GM19463 (cell line): ENCODE measurements around the gene TNS4.

Source experiments
- ATAC-seq: cut with Tn5 transposase; IDR thresholded peaks from one replicate; pipeline ENCODE4 v1.9.1; 2021; ENCODE audit warnings: mild to moderate bottlenecking, moderate library complexity; ENCODE audit not compliant: unreplicated experiment

Gene TNS4

DNA sequence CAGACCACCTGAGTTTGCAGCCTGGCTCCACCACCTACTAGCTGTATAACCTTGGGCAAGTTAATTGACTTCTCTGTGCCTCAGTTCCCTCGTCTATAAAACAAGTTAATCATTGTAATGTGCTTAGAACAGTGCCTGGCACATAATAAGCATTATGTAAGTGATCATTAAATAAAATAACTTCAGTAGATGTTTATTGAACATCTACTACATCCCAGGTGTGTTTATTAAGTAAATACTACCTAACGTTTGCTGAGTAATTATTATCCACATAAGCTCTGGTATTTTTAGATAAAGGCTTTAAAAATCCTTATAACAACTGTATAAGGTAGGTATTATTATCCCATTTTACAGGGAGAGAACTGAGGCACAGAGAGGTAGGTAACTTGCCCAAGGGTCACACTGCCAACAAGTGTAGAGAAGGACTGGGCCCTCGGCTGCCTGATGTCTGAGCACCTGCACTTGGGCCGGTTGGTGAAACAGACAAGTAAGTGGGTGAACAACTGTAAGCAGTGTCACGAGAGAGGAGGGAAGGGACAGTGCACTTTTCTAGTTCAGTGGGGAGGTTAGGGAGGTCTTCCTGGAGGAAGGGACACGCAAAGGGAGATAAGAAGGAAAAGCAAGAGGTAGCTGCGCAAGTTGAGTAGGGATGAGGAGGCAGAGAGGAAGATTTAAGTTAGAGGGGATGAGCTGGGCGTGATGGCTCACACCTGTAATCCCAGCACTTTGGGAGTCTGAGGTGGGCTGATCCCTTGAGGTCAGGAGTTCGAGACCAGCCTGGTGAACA lies 4.6 kb downstream of the TNS4 start:
- ATAC-seq = no peak

DNA sequence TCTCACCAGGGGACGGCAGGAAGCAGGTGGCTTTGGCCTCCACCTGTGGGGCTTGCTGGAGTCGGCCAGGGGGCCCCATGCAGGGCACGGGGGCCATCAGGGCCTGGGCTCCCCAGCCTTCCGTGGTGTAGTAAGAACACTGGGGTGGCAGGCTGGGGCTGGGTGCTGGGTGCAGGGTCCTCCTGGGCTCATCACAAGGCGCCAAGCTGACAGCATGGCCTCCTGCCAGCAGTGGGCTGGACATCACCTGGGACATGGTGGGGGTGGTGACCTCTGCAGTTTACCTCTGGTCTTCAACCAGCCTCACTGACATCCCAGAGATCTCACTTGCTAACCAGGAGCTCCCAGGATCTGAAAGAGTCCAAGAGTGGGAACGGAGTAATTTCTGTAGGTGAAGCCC lies 5.3 kb downstream of the TNS4 start:
- no peak for ATAC-seq

DNA sequence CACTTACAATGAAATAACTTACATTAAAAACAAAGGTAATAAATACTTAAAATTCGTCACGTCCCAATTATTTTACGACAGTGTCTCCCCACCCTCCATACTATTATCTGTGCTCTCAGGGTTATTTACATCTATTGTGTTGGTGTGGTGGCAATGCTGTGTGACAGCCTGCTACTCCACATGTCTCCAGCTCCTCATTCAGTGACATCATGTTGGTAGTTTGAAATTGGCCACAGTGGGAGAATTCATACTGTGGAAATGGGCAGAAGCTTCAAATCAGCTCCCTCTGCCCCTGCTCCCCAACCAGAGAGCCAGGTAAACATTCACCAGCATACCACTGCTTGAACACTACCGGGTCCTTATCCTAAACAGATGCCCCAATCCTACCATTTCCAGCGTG lies 6.3 kb downstream of the TNS4 start:
- no peak for ATAC-seq

DNA sequence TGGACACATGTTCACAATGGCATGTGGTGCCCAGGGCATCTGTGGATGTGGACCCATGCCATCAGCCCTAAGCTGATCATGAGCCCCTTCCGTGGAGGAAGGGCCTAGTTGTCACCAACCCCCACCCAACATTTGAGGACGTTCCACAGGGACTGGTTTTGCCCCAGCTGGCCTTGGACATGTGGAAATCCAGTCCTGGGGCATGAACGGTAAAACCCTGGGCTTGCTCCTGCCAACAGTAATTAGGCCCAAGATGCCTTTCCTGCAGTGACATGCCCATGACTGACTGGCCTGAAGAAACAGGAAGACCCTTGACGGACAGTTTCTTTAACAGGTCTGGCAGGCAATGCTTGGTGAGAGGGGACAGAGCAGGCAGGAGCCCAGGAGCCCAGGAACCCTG lies 7.7 kb downstream of the TNS4 start:
- ATAC-seq = no peak

DNA sequence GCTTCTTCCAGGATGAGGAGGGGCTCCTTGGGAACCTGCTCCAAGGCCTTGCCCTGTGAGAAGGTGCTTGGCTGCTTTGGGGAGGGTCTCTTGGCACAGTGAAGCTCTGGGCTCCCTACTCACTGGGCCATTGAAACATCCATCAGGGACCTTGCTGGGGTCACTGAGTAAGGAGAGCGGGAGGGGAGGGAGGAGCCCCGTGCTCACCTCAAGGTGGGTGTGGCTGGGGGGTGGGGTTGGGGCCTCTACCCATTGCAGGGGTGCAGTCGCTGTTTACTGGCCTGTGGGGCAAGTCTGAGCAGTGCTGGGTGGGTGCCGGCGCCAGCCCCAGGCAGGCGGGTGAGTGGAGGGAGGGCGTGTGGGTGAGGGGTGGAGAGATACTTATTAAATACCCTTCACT lies 9.9 kb downstream of the TNS4 start:
- no peak for ATAC-seq

DNA sequence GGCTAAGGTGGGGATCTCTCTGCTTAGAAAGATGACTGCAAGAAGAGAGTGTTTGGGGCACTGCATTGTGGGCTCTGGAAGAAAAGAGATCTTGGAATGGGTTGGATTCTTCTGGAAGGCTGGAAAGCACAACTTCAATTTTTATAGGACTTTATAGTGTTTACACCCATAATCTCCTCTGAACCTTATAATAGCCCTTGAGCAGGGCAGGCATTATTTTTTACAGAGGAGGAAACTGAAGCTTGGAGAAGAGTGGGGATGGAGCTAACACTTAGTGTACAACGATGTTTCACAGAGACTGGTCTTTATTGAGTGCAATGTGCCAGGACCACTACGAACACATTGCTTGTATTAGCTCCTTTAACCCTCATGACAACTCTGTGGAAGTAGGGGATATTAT lies 10.4 kb downstream of the TNS4 start:
- no peak for ATAC-seq

DNA sequence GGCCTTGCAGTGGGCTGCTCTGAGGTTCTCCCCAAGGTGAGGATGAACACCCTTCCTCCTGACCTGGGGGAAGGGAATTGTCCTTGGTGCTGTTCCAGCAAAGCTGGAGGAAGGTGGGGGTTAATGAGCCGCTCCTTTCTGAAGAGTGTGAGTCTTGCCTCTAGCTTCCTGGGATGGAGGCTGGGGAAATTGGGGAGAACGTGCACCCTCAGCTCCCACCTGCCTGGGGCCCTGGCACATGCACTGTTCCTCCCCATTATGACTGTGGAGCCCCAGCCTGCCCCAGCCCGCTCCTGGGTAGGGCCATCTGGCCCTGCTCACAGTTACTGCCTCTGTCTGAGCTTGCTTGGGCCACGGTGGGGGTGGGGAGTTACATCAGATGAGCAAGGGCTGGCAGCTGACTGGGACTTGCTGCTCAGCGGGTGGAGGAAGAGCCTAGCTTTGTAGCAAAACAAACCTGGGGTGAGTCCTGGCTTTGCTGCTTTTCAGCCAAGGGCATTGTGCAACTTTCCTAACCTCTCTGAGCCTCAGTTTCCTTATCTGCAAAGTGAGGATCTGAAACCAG lies 11.1 kb downstream of the TNS4 start:
- no peak for ATAC-seq

GRCh38 chr17:40487371-40488020 lies 13.9 kb downstream of the TNS4 start:
- ATAC-seq = no peak

DNA sequence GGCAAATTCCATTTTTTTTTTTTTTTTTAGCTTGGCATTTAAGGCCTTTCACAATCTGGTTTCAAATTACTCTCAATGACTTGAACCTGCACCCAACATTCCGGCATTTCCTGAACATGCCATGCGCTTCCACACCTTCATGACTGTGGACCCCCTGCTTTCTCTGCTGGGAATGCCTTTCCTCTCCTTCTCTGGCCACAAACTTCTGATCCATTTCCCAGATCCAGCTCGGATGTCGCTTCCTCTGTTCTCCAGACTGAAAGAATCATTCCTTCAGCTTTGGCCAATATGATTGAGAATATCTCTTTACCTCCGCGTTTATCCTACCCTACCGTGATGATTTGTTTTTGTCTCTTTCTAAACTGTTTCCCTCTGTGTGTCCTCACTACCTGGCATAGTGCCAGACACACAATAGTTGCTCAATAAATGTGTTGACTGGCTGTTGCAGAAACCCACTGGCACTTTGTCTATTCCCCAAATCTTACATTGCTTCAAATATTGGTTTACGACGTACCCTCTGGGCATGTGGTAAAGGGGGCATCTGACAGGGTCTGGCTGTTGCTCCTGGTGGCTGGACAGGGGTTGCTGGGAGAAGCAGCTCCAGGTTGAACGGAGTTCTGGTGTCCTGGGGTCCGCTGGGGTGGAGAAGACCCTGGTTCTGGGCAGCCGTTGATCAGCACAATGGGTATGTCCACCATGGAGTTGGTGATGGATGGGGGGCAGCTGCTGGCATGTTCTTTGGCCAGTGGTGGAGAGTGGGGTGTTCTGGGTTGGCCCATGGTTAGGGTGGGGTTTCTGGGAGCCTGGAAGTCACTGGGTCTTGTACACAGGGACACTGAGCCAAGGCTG lies 14.7 kb downstream of the TNS4 start:
- ATAC-seq = no peak

GRCh38 chr17:40485851-40486521 lies 15.4 kb downstream of the TNS4 start:
- no peak for ATAC-seq

GRCh38 chr17:40484973-40485530 lies 16.4 kb downstream of the TNS4 start:
- ATAC-seq = no peak

DNA sequence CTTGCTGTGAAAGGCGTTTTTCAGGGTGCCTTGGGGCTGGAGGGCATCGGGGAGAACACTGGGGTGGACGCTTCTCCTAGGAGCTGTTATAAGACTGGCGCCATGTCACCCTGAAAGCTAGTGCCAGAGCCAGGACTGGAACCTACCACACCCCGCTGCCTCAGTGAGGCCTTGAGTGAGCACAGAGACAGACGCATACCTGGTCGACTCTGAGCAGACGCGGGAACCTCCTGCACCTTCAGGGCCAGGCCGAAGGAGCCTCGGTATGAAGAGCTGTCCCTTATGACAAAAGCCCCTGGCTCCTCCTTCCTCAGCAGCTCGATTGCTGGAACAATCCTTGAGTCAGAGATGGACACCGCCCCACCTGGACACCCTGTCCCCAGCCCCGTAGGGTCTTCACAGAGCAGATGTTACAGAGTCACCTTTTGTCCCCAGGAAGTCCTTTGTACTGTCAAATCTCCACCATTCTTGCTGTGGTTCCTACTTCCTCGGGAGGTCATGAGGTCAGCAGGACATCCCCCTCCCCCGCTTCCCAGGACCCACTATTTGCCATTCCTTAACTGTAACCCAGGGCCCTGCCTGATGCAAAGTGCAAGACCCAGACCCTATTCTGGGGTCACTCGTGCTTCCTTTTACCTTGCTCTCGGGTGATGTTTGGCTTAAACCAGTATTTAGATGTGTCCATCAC lies 17.0 kb downstream of the TNS4 start:
- no peak for ATAC-seq

GRCh38 chr17:40483679-40484078 lies 17.7 kb downstream of the TNS4 start:
- ATAC-seq = no peak

GRCh38 chr17:40482722-40483121 lies 18.7 kb downstream of the TNS4 start:
- no peak for ATAC-seq

- ATAC-seq = no peak
Measured at GRCh38 chr17:40481106-40481505, 20.3 kb downstream of the TNS4 start.

- no peak for ATAC-seq
Measured at GRCh38 chr17:40480501-40481003, 20.9 kb downstream of the TNS4 start.

DNA sequence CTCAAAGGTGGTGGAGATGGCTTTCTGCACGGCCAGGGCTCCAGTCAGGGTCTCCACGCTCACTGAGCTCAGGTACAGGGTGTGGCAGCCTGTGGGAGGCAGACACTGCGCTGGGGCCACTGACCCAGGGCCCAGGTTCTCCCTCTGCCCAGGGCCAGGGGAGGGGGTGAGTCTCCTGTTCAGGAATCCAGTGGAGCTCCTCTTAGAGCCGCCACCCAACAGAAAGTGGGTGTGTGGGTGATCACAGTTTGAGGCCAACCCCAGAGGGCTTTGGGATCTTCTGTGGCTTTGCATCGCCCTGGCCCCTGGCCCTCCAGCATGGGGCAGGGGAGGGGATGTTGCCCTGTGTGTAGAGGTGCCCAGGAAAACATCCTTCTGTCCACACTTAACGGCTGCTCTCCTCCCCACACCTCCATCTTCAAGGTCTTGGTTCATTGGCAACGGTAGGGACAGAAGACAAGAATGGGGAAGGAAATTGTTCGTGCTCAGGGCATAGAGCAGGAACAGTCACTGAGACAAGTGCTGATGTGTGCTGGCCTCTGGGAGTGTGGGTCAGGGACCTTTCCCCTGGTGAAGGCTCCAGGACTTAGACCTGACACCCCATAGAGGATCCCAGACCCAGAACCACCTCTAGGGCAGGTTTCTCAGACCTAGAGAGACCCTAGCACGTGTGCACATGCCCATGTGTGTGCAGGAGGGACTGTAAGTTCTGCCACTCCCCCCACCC lies 21.5 kb downstream of the TNS4 start:
- no peak for ATAC-seq

- no peak for ATAC-seq
Measured at GRCh38 chr17:40478486-40478885, 22.9 kb downstream of the TNS4 start.

DNA sequence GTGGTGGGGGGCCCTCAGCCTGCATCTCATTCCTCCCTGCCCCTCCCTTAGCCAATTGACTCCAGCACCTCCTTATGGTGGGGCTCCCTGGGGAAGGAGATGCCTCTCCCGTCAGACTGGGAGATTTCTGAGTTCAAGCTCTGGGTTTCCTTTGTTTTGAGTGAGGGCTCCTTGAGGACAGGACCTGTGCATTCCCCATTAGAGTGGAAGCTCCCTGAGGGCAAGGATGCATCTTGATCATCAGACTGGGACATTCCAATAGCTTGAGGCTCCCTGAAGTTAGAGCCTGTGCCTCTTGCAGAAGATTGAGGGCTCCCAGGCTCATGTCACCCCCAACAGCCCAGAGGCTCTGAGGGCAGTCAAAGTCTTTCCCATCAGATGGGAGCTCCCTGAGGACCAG lies 23.6 kb downstream of the TNS4 start:
- ATAC-seq = no peak
